Measurements from ENCODE around the gene TXNRD1. TPM values are rescaled to one million over a fixed set of nuclear protein-coding genes. Genes with fewer than 3 reads are reported as not detected.
A peak's percentile ranks its signal among the peaks of the same experiment; 100 is the strongest.

Gene TXNRD1
- total RNA-seq, 6 experiments from 2014 or later = 40.3 to 153 (median 74.5) TPM

DNA sequence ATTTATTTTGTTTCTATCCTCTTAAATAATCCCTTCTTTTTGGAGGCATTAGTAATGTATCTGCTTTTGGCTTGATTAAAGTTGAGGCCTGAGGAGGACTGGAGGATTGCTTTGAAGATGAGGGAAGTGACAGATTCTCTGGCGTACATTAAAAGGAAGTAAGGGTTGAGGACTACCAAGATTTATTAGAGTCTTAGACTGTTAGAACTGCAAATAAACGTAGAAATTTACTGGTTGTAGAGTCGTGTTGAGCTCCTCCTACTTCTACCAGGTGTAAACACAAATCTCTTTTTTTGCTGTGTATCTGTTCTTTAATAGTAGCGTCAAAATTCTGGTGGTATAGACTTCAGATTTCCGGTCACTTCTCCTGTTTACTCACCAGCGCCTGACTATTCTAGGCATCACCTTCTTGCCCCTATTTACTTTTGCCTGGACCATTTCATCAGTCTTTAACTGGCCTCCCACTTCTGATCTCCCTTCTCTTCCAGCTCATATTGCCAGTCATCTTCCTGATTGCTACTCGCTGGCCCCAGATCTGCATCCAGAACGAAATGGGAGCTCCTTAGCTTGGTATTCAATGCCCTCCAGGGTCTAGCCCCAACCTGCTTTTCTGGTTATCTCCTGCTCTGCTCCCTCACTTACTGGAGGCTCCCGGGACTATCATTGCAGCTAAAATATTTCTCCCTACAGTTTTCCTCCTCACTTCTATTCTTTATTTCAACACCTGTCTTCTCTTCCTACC lies 79.5 kb downstream of the TXNRD1 start:
- Histone ChIP-seq H3K36me3 (peaks cover 0 to 47% (median 23%) of the 10 kb centered on the region in 4 donors), H3K4me3 (no peak overlapping the region), H3K27me3 (no peaks in the 10 kb centered on the region), H3K9me3 (no peaks in the 10 kb centered on the region), H3K27ac (no peak overlapping the region), H3K4me1 (peaks cover 0 to 39% (median 5%) of the 10 kb centered on the region in 4 donors)
- no peak for DNase-seq
- intact Hi-C loops (cut with DNase I) = no loop called here
- ATAC-seq = peak in 3 of 4 donors; percentile 12 to 25 (median 22)
- TF ChIP-seq POLR2A (IDR thresholded peaks at IDR 0.05) = no peak
- TF ChIP-seq, protein P1, sequence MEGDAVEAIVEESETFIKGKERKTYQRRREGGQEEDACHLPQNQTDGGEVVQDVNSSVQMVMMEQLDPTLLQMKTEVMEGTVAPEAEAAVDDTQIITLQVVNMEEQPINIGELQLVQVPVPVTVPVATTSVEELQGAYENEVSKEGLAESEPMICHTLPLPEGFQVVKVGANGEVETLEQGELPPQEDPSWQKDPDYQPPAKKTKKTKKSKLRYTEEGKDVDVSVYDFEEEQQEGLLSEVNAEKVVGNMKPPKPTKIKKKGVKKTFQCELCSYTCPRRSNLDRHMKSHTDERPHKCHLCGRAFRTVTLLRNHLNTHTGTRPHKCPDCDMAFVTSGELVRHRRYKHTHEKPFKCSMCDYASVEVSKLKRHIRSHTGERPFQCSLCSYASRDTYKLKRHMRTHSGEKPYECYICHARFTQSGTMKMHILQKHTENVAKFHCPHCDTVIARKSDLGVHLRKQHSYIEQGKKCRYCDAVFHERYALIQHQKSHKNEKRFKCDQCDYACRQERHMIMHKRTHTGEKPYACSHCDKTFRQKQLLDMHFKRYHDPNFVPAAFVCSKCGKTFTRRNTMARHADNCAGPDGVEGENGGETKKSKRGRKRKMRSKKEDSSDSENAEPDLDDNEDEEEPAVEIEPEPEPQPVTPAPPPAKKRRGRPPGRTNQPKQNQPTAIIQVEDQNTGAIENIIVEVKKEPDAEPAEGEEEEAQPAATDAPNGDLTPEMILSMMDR (IDR thresholded peaks at IDR 0.05) = no peak
- WGBS (ENCODE audit: insufficient coverage, low coverage, low lambda C conversion rate, missing lambda C conversion rate) = 75% methylated on average over 9 of the region's 9 CpGs

DNA sequence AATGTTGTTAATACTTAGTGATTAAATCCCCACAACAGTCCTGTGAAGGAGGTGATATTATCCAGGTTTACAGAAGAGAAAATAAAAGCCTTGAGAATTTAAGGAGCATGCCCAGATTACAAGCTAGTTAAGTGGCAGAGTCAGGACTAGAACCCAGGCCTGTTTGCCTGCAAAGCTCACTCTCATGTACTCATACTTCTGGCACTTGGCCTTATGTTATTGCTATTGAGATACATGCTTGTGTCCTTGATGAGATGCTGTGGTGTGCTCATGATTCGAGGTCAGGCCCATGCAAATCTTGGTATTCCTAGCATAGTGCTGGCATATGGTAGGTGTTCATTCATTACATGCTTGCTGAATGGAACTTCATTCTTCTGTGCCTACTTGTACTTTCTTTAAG lies 80.4 kb downstream of the TXNRD1 start:
- Histone ChIP-seq H3K9me3 (no peaks in the 10 kb centered on the region), H3K27me3 (no peaks in the 10 kb centered on the region), H3K36me3 (peaks cover 0 to 44% (median 23%) of the 10 kb centered on the region in 4 donors), H3K4me3 (no peak overlapping the region), H3K4me1 (peaks cover 0 to 40% (median 3%) of the 10 kb centered on the region in 4 donors), H3K27ac (no peak overlapping the region)
- DNase-seq (no peak), ATAC-seq (no peak)
- TF ChIP-seq, protein P1 (IDR thresholded peaks at IDR 0.05) = no peak
- no peak for TF ChIP-seq POLR2A (IDR thresholded peaks at IDR 0.05)
- WGBS (ENCODE audit: insufficient coverage, low coverage, low lambda C conversion rate, missing lambda C conversion rate) = 100% methylated on average over 1 of the region's 1 CpG
- intact Hi-C loops (cut with DNase I) = no loop called here

DNA sequence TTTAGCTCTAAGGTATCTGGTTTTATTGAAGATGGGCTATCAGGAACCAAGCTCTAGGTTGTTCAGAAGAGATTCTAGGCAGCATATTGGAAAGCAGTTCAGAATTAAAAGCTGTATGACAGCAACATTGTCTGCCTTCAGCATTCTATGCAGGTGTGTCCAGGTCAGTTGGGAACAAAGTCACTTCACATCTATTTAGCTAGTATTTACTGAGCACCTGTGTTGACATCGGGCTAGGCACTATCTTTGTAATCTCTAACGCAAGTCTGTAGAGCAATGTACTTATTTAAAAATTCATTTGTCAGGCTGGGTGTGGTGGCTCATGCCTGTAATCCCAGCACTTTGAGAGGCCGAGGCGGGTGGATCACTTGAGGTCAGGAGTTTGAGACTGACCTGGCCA lies 81.1 kb downstream of the TXNRD1 start:
- Histone ChIP-seq H3K4me1 (peaks cover 0 to 40% (median 3%) of the 10 kb centered on the region in 4 donors), H3K27ac (no peak overlapping the region), H3K27me3 (no peaks in the 10 kb centered on the region), H3K9me3 (no peaks in the 10 kb centered on the region), H3K36me3 (peaks cover 0 to 38% (median 19%) of the 10 kb centered on the region in 4 donors), H3K4me3 (no peak overlapping the region)
- TF ChIP-seq POLR2A (IDR thresholded peaks at IDR 0.05) = no peak
- TF ChIP-seq, protein P1 (IDR thresholded peaks at IDR 0.05) = no peak
- DNase-seq (no peak), ATAC-seq (no peak)
- WGBS (ENCODE audit: insufficient coverage, low coverage, low lambda C conversion rate, missing lambda C conversion rate) = 57% methylated on average over 3 of the region's 4 CpGs
- intact Hi-C loops (cut with DNase I) = no loop called here

DNA sequence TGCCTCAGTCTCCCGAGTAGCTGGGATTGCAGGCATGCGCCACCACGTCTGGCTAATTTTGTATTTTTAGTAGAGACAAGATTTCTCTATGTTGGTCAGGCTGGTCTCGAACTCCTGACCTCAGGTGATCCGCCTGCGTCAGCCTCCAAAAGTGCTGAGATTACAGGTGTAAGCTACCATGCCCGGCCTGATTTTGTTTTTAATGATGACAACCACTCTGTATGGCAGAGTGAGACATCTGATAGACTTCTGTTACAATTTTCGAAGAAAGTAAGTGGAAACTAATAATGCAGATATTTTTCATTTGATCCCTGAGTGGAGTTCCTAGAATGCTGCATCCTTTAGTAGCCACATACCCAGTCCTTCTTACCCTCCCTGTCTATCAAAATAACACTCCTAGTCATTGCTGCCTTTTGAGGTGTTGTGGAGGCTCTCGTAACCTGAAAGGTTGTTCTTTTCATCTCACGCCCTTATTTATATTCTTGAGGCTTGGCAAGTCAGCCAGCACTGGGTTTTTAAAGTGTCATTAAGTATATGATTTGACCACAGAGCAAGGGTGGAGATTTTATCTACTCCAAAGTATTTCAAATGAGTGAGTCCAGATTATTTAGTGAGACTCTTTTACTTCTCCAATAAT lies 82.0 kb downstream of the TXNRD1 start:
- Histone ChIP-seq H3K27ac (no peak overlapping the region), H3K9me3 (no peaks in the 10 kb centered on the region), H3K27me3 (no peaks in the 10 kb centered on the region), H3K4me3 (no peak overlapping the region), H3K4me1 (peaks cover 0 to 44% (median 4%) of the 10 kb centered on the region in 4 donors), H3K36me3 (peaks cover 0 to 30% (median 14%) of the 10 kb centered on the region in 4 donors)
- 93% methylated on average over 10 of the region's 10 CpGs for WGBS (ENCODE audit: insufficient coverage, low coverage, low lambda C conversion rate, missing lambda C conversion rate)
- DNase-seq = no peak
- intact Hi-C loops (cut with DNase I) = no loop called here
- ATAC-seq = no peak
- TF ChIP-seq POLR2A (IDR thresholded peaks at IDR 0.05) = no peak
- TF ChIP-seq, protein P1 (IDR thresholded peaks at IDR 0.05) = no peak

All from right lobe of liver (tissue), 6 donors.